Prostate gland (tissue), 2 donors: ENCODE measurements around the gene PRSS48.

Experiments
- CTCF ChIP-seq, 4 experiments: fragments of 200-600 bp in 2 of 4; fragments of 450-650 bp in 2 of 4; sonication (generic) in 2 of 4; IDR thresholded peaks; 1 replicate in 3 of 4; 2 replicates in 1 of 4; pipeline ENCODE4 v1.5.1; 2016 to 2019; ENCODE audit warnings: antibody characterized with exemption in 4 of 4, mild to moderate bottlenecking in 2 of 4, moderate library complexity in 2 of 4
- POLR2AphosphoS5 ChIP-seq: sonication (generic); formaldehyde crosslinking; IDR thresholded peaks from one replicate; pipeline ENCODE4 v1.6.1; 2017; ENCODE audit warnings: antibody characterized with exemption

- no peak for TF ChIP-seq CTCF (IDR thresholded peaks at IDR 0.05)
- no peak for TF ChIP-seq POLR2AphosphoS5
Measured at GRCh38 chr4:151231915-151232595, 44.9 kb upstream of the PRSS48 start.
